Hepatocyte (in vitro differentiated cells): Measurements from ENCODE around the gene LRRC8D. TPM values are rescaled to one million over a fixed set of nuclear protein-coding genes. Genes with fewer than 3 reads are reported as not detected.

Experiments used
- DNase-seq: peaks from one replicate; pipeline ENCODE4 v3.0.0-alpha.2; 2016; ENCODE audit warnings: low spot score
- H2AFZ ChIP-seq: fragments of 200-600 bp; sonication (generic); 2 replicates; pipeline ENCODE4 v1.6.0; 2016; ENCODE audit warnings: antibody characterized with exemption, mild to moderate bottlenecking
- H3K27ac ChIP-seq: fragments of 200-600 bp; sonication (generic); 2 replicates; pipeline ENCODE4 v1.5.1; 2016; ENCODE audit warnings: mild to moderate bottlenecking
- H3K27me3 ChIP-seq: fragments of 200-600 bp; sonication (generic); 2 replicates; pipeline ENCODE4 v1.6.1; 2016
- H3K36me3 ChIP-seq: fragments of 200-600 bp; sonication (generic); replicated peaks from 2 replicates; pipeline ENCODE4 v1.5.1; 2016; ENCODE audit warnings: low read depth; ENCODE audit not compliant: insufficient read depth
- H3K4me1 ChIP-seq: fragments of 200-600 bp; sonication (generic); 2 replicates; pipeline ENCODE4 v1.5.1; 2016; ENCODE audit warnings: mild to moderate bottlenecking, moderate library complexity; ENCODE audit not compliant: insufficient read depth
- H3K4me2 ChIP-seq: fragments of 200-600 bp; sonication (generic); 2 replicates; pipeline ENCODE4 v1.6.0; 2016
- H3K4me3 ChIP-seq: fragments of 200-600 bp; sonication (generic); 2 replicates; pipeline ENCODE4 v1.5.1; 2016; ENCODE audit warnings: mild to moderate bottlenecking
- H3K79me2 ChIP-seq: fragments of 200-600 bp; sonication (generic); 2 replicates; pipeline ENCODE4 v1.6.0; 2017; ENCODE audit warnings: mild to moderate bottlenecking
- H3K9me2 ChIP-seq: fragments of 200-600 bp; sonication (generic); replicated peaks from 2 replicates; pipeline ENCODE4 v1.6.0; 2017; ENCODE audit warnings: mild to moderate bottlenecking; ENCODE audit not compliant: insufficient read depth
- H3K9me3 ChIP-seq: fragments of 200-600 bp; sonication (generic); 2 replicates; pipeline ENCODE4 v1.5.1; 2016; ENCODE audit warnings: low read depth, mild to moderate bottlenecking
- H4K20me1 ChIP-seq: fragments of 200-600 bp; sonication (generic); 2 replicates; pipeline ENCODE4 v1.6.0; 2016; ENCODE audit warnings: mild to moderate bottlenecking; ENCODE audit not compliant: insufficient read depth, poor library complexity, severe bottlenecking
- CTCF ChIP-seq: fragments of 200-600 bp; sonication (generic); IDR thresholded peaks from 2 replicates; pipeline ENCODE4 v1.5.1; 2016; ENCODE audit warnings: antibody characterized with exemption, mild to moderate bottlenecking; ENCODE audit not compliant: poor library complexity
- EZH2 ChIP-seq: fragments of 200-600 bp; sonication (generic); IDR thresholded peaks from 2 replicates; pipeline ENCODE4 v1.6.1; 2016; ENCODE audit warnings: antibody characterized with exemption, mild to moderate bottlenecking, borderline replicate concordance
- EZH2phosphoT487 ChIP-seq: fragments of 200-600 bp; sonication (generic); IDR thresholded peaks from one replicate; pipeline ENCODE4 v1.6.1; 2018; ENCODE audit warnings: antibody characterized with exemption, mild to moderate bottlenecking, low read depth, moderate library complexity; ENCODE audit not compliant: unreplicated experiment, severe bottlenecking
- WGBS: methylation state at CpG from one replicate; pipeline ENCODE4 v1.1.6; 2016; ENCODE audit warnings: low lambda C conversion rate; ENCODE audit errors: missing lambda C conversion rate; 5-methylcytosine and 5-hydroxymethylcytosine counted together
- polyA plus RNA-seq: library from polyadenylated mRNA; unstranded; fragments of >200 nt; fragmentation: Nextera tagmentation; extraction: Ambion mirVana; gene quantifications from 2 replicates; pipeline ENCODE4 v1.2.1, GENCODE V29; 2016
- total RNA-seq: library from RNA; depleted of rRNA; stranded (reverse); fragments of >200 nt; gene quantifications from 2 replicates; pipeline ENCODE4 v1.2.3, GENCODE V29; 2014

The LRRC8D gene
- total and polyA plus RNA-seq, 2 experiments from 2014 or later: 15.1 to 28.9 TPM

GRCh38 chr1:89889323-89889615 lies 68.4 kb downstream of the LRRC8D start:
- Histone ChIP-seq H4K20me1 (no peaks in the 10 kb centered on the region), H2AFZ (no peak overlapping the region), H3K79me2 (peaks cover 12% of the 10 kb centered on the region), H3K4me3 (no peak overlapping the region), H3K27ac (no peak overlapping the region), H3K27me3 (no peaks in the 10 kb centered on the region), H3K9me3 (no peaks in the 10 kb centered on the region), H3K9me2 (no peaks in the 10 kb centered on the region), H3K4me1 (peaks cover 6% of the 10 kb centered on the region), H3K36me3 (no peaks in the 10 kb centered on the region), H3K4me2 (no peak overlapping the region)
- no peak for DNase-seq
- TF ChIP-seq CTCF (no peak), EZH2 (no peak), EZH2phosphoT487 (no peak)

GRCh38 chr1:89890085-89890752 lies 69.4 kb downstream of the LRRC8D start:
- WGBS: 81% methylated on average over 7 of the region's 7 CpGs
- Histone ChIP-seq H3K4me2 (no peak overlapping the region), H3K4me1 (peaks cover 6% of the 10 kb centered on the region), H3K9me2 (no peaks in the 10 kb centered on the region), H3K4me3 (no peak overlapping the region), H3K36me3 (no peaks in the 10 kb centered on the region), H3K27ac (peak overlapping the region; percentile 41), H3K9me3 (no peaks in the 10 kb centered on the region), H2AFZ (no peak overlapping the region), H3K27me3 (no peaks in the 10 kb centered on the region), H3K79me2 (peaks cover 19% of the 10 kb centered on the region), H4K20me1 (no peaks in the 10 kb centered on the region)
- TF ChIP-seq EZH2 (no peak), EZH2phosphoT487 (no peak), CTCF (no peak)
- peak; percentile 48 for DNase-seq

GRCh38 chr1:89892816-89893215 lies 72.0 kb downstream of the LRRC8D start:
- peaks cover 12% of the 10 kb centered on the region for H3K4me1 ChIP-seq
- WGBS: 96% methylated on average over 1 of the region's 1 CpG
- no peak overlapping the region for H3K27ac ChIP-seq
- H3K4me2 ChIP-seq: no peak overlapping the region
- TF ChIP-seq EZH2phosphoT487: no peak
- no peak for TF ChIP-seq EZH2
- H3K9me3 ChIP-seq: no peaks in the 10 kb centered on the region
- no peak overlapping the region for H2AFZ ChIP-seq
- no peak for DNase-seq
- H4K20me1 ChIP-seq: no peaks in the 10 kb centered on the region
- peaks cover 23% of the 10 kb centered on the region for H3K79me2 ChIP-seq
- H3K36me3 ChIP-seq: no peaks in the 10 kb centered on the region
- no peak overlapping the region for H3K4me3 ChIP-seq
- no peaks in the 10 kb centered on the region for H3K9me2 ChIP-seq
- no peaks in the 10 kb centered on the region for H3K27me3 ChIP-seq

- H3K27ac ChIP-seq: no peak overlapping the region
- H4K20me1 ChIP-seq: no peaks in the 10 kb centered on the region
- H2AFZ ChIP-seq: no peak overlapping the region
- H3K27me3 ChIP-seq: no peaks in the 10 kb centered on the region
- WGBS: 81% methylated on average over 4 of the region's 4 CpGs
- H3K9me3 ChIP-seq: no peaks in the 10 kb centered on the region
- no peaks in the 10 kb centered on the region for H3K9me2 ChIP-seq
- peaks cover 27% of the 10 kb centered on the region for H3K79me2 ChIP-seq
- no peaks in the 10 kb centered on the region for H3K36me3 ChIP-seq
- TF ChIP-seq EZH2phosphoT487 (no peak), CTCF (no peak), EZH2 (no peak)
- no peak overlapping the region for H3K4me3 ChIP-seq
- H3K4me2 ChIP-seq: no peak overlapping the region
- H3K4me1 ChIP-seq: peaks cover 12% of the 10 kb centered on the region
- DNase-seq: no peak
These were observed 73.7 kb downstream of the LRRC8D start for GRCh38 chr1:89894210-89895201.
